ENCODE data around the gene PPP1R16B.
"Not testable (repeated sequence)": the region's sequence is repeated elsewhere in the genome, so short reads cannot be mapped to it uniquely, and the experiment has no call there.

Gene PPP1R16B

GRCh38 chr20:38953630-38954340 lies 148.3 kb downstream of the PPP1R16B start:
- Mint-ChIP-seq H3K27ac (no peak overlapping the region), H3K27me3 (no peaks in the 10 kb centered on the region), H3K9me3 (no peaks in the 10 kb centered on the region), H3K4me1 (peaks cover 6% of the 10 kb centered on the region), H3K4me3 (no peak overlapping the region)
- DNase-seq = no peak
- no peak for ATAC-seq

- Mint-ChIP-seq H3K4me1 (peaks cover 12% of the 10 kb centered on the region), H3K4me3 (no peak overlapping the region), H3K27ac (no peak overlapping the region), H3K9me3 (no peaks in the 10 kb centered on the region), H3K27me3 (no peaks in the 10 kb centered on the region)
- ATAC-seq (no peak), DNase-seq (no peak)
These were observed 151.9 kb downstream of the PPP1R16B start for GRCh38 chr20:38957235-38957876.

GRCh38 chr20:38957915-38958485 lies 152.5 kb downstream of the PPP1R16B start:
- Mint-ChIP-seq H3K27ac (no peak overlapping the region), H3K4me1 (peaks cover 14% of the 10 kb centered on the region), H3K4me3 (no peak overlapping the region), H3K27me3 (no peaks in the 10 kb centered on the region), H3K9me3 (no peaks in the 10 kb centered on the region)
- ATAC-seq (no peak), DNase-seq (no peak)

- DNase-seq, ATAC-seq, H3K27ac Mint-ChIP-seq, H3K9me3 Mint-ChIP-seq, H3K4me3 Mint-ChIP-seq, H3K27me3 Mint-ChIP-seq: not testable (repeated sequence)
- H3K4me1 Mint-ChIP-seq = peaks cover 25% of the 10 kb centered on the region
These were observed 154.7 kb downstream of the PPP1R16B start for GRCh38 chr20:38960187-38960687.

- no peak for DNase-seq
- no peaks in the 10 kb centered on the region for H3K9me3 Mint-ChIP-seq
- ATAC-seq = peak; percentile 2
- peaks cover 25% of the 10 kb centered on the region for H3K4me1 Mint-ChIP-seq
- H3K27ac Mint-ChIP-seq = peak overlapping the region; percentile 99
- peak overlapping the region; percentile 95 to 97 for H3K4me3 Mint-ChIP-seq
- no peaks in the 10 kb centered on the region for H3K27me3 Mint-ChIP-seq
These were observed 156.1 kb downstream of the PPP1R16B start for GRCh38 chr20:38961530-38962043.

GRCh38 chr20:38962044-38962927 lies 156.8 kb downstream of the PPP1R16B start, which contains the start of gene DHX35:
Gene DHX35 (plus strand): TSS chr20:38962344. CDS start chr20:38962368, 24 bp downstream.
- peak; percentile 98 to 99 for DNase-seq
- Mint-ChIP-seq H3K4me3 (peak within 1 kb of the TSS; percentile 95 to 97), H3K9me3 (no peaks in the 10 kb centered on the region), H3K27me3 (no peaks in the 10 kb centered on the region), H3K4me1 (peaks cover 30% of the 10 kb centered on the region), H3K27ac (peak within 1 kb of the TSS; percentile 99)
- peak; percentile 99 for ATAC-seq

GRCh38 chr20:38962928-38963401 lies 157.5 kb downstream of the PPP1R16B start:
- Mint-ChIP-seq H3K9me3 (no peaks in the 10 kb centered on the region), H3K4me1 (peaks cover 33% of the 10 kb centered on the region), H3K4me3 (peak overlapping the region; percentile 95 to 97), H3K27me3 (no peaks in the 10 kb centered on the region), H3K27ac (peak overlapping the region; percentile 94 to 96)
- DNase-seq (no peak), ATAC-seq (no peak)

GRCh38 chr20:38963745-38964144 lies 158.2 kb downstream of the PPP1R16B start:
- Mint-ChIP-seq H3K4me1 (peaks cover 33% of the 10 kb centered on the region), H3K4me3 (no peak overlapping the region), H3K9me3 (no peaks in the 10 kb centered on the region), H3K27me3 (no peaks in the 10 kb centered on the region), H3K27ac (no peak overlapping the region)
- ATAC-seq = no peak
- DNase-seq = no peak

- no peaks in the 10 kb centered on the region for H3K9me3 Mint-ChIP-seq
- no peak for ATAC-seq
These were observed 159.8 kb downstream of the PPP1R16B start for GRCh38 chr20:38965264-38965663.

GRCh38 chr20:38968090-38968489 lies 162.6 kb downstream of the PPP1R16B start:
- Mint-ChIP-seq H3K9me3 (no peaks in the 10 kb centered on the region), H3K27ac (no peak overlapping the region), H3K4me1 (peaks cover 18% of the 10 kb centered on the region), H3K4me3 (no peak overlapping the region), H3K27me3 (no peaks in the 10 kb centered on the region)
- ATAC-seq (no peak), DNase-seq (no peak)

More at GRCh38 chr20:38965264-38965663, 159.8 kb downstream of the PPP1R16B start:
- Mint-ChIP-seq H3K4me1 (peaks cover 33% of the 10 kb centered on the region), H3K27me3 (no peaks in the 10 kb centered on the region), H3K27ac (no peak overlapping the region), H3K4me3 (no peak overlapping the region)
- DNase-seq = no peak

- Mint-ChIP-seq H3K27ac (no peak overlapping the region), H3K9me3 (no peaks in the 10 kb centered on the region), H3K27me3 (no peaks in the 10 kb centered on the region), H3K4me1 (peaks cover 17% of the 10 kb centered on the region), H3K4me3 (no peak overlapping the region)
- no peak for ATAC-seq
- no peak for DNase-seq
These were observed 164.2 kb downstream of the PPP1R16B start for GRCh38 chr20:38969708-38970107.

GRCh38 chr20:38970302-38970701 lies 164.8 kb downstream of the PPP1R16B start:
- Mint-ChIP-seq H3K4me1 (peaks cover 22% of the 10 kb centered on the region), H3K4me3 (no peak overlapping the region), H3K9me3 (no peaks in the 10 kb centered on the region), H3K27me3 (no peaks in the 10 kb centered on the region), H3K27ac (no peak overlapping the region)
- DNase-seq (no peak), ATAC-seq (no peak)
